Kidney tubule cell (primary cell): ENCODE results near the gene MAP2K3.

Source experiments
- DNase-seq: peaks from one replicate; pipeline ENCODE4 v3.0.0-alpha.2; 2018; ENCODE audit warnings: low spot score

MAP2K3 gene

GRCh38 chr17:21352221-21352980 lies 67.9 kb downstream of the MAP2K3 start:
- DNase-seq = no peak

GRCh38 chr17:21352981-21353265 lies 68.4 kb downstream of the MAP2K3 start:
- DNase-seq = no peak

GRCh38 chr17:21353326-21354010 lies 69.0 kb downstream of the MAP2K3 start:
- DNase-seq = no peak

- no peak for DNase-seq
These were observed 70.4 kb downstream of the MAP2K3 start for GRCh38 chr17:21354796-21355385.

- DNase-seq = no peak
These were observed 71.1 kb downstream of the MAP2K3 start for GRCh38 chr17:21355586-21355985.

GRCh38 chr17:21356537-21357127 lies 72.1 kb downstream of the MAP2K3 start:
- no peak for DNase-seq

GRCh38 chr17:21357281-21357680 lies 72.8 kb downstream of the MAP2K3 start:
- DNase-seq = no peak

GRCh38 chr17:21357696-21358656 lies 73.5 kb downstream of the MAP2K3 start:
- DNase-seq = no peak

- DNase-seq = peak; percentile 29
These were observed 74.4 kb downstream of the MAP2K3 start for GRCh38 chr17:21358682-21359482.

- DNase-seq = no peak
These were observed 75.0 kb downstream of the MAP2K3 start for GRCh38 chr17:21359483-21359840.

- DNase-seq = no peak
These were observed 75.5 kb downstream of the MAP2K3 start for GRCh38 chr17:21360048-21360447.

- DNase-seq = no peak
These were observed 76.7 kb downstream of the MAP2K3 start for GRCh38 chr17:21361020-21361809.

- DNase-seq = no peak
These were observed 77.9 kb downstream of the MAP2K3 start for GRCh38 chr17:21362331-21362931.

- no peak for DNase-seq
These were observed 79.5 kb downstream of the MAP2K3 start for GRCh38 chr17:21363776-21364642.
